ENCODE results near the gene INO80D. TPM values are rescaled to one million over a fixed set of nuclear protein-coding genes. Genes with fewer than 3 reads are reported as not detected.
"Not testable (repeated sequence)": the region's sequence is repeated elsewhere in the genome, so short reads cannot be mapped to it uniquely, and the experiment has no call there.

INO80D gene
- total RNA-seq, 6 experiments from 2014 or later = 5.2 to 9.0 (median 8.2) TPM

GRCh38 chr2:206080927-206081326 lies 5.0 kb downstream of the INO80D start:
- 80% methylated on average over 4 of the region's 4 CpGs for WGBS (ENCODE audit: insufficient coverage, low coverage, low lambda C conversion rate, missing lambda C conversion rate)
- ATAC-seq = no peak
- no peak for DNase-seq
- intact Hi-C loops (cut with DNase I) = loop anchor here in 1 of 2 donors (10.0 kb wide), 1 partner anchor 74 kb away; the partner anchor contains the start of genes EEF1B2 and NDUFS1
- TF ChIP-seq CTCF (IDR thresholded peaks at IDR 0.05) (no peak), POLR2A (IDR thresholded peaks at IDR 0.05) (no peak)
- H3K9me3 ChIP-seq = no peaks in the 10 kb centered on the region
- peaks cover 0 to 20% (median 7%) of the 10 kb centered on the region in 4 donors for H3K4me1 ChIP-seq
- no peak overlapping the region for H3K4me3 ChIP-seq
- no peak overlapping the region for H3K27ac ChIP-seq
- no peaks in the 10 kb centered on the region for H3K27me3 ChIP-seq
- no peaks in the 10 kb centered on the region for H3K36me3 ChIP-seq

- intact Hi-C loops (cut with DNase I) = loop anchor here in 1 of 2 donors (10.0 kb wide), 1 partner anchor 75 kb away; the partner anchor contains the start of genes EEF1B2 and NDUFS1
- Histone ChIP-seq H3K27ac (no peak overlapping the region), H3K36me3 (no peaks in the 10 kb centered on the region), H3K27me3 (no peaks in the 10 kb centered on the region), H3K4me1 (peaks cover 0 to 20% (median 7%) of the 10 kb centered on the region in 4 donors), H3K9me3 (no peaks in the 10 kb centered on the region), H3K4me3 (no peak overlapping the region)
- no peak for ATAC-seq
- DNase-seq = no peak
- TF ChIP-seq POLR2A (IDR thresholded peaks at IDR 0.05) (no peak), CTCF (IDR thresholded peaks at IDR 0.05) (no peak)
- 69% methylated on average over 8 of the region's 9 CpGs for WGBS (ENCODE audit: insufficient coverage, low coverage, low lambda C conversion rate, missing lambda C conversion rate)
These were observed 6.1 kb downstream of the INO80D start for GRCh38 chr2:206079699-206080465.

- 53% methylated on average over 4 of the region's 5 CpGs for WGBS (ENCODE audit: insufficient coverage, low coverage, low lambda C conversion rate, missing lambda C conversion rate)
- ATAC-seq = peak in 3 of 4 donors; percentile 62 to 68 (median 63)
These were observed 8.1 kb downstream of the INO80D start for GRCh38 chr2:206077879-206078278.

GRCh38 chr2:206075113-206075512 lies 10.9 kb downstream of the INO80D start:
- ATAC-seq (no peak), DNase-seq (no peak)
- H3K4me3 ChIP-seq = no peak overlapping the region
- TF ChIP-seq CTCF (IDR thresholded peaks at IDR 0.05) = no peak
- no peak for TF ChIP-seq POLR2A (IDR thresholded peaks at IDR 0.05)
- no peak overlapping the region for H3K27ac ChIP-seq
- H3K36me3 ChIP-seq = no peaks in the 10 kb centered on the region
- no peaks in the 10 kb centered on the region for H3K9me3 ChIP-seq
- H3K4me1 ChIP-seq = peaks cover 0 to 12% (median 2%) of the 10 kb centered on the region in 4 donors
- WGBS (ENCODE audit: insufficient coverage, low coverage, low lambda C conversion rate, missing lambda C conversion rate) = 88% methylated on average over 1 of the region's 1 CpG
- intact Hi-C loops (cut with DNase I) = no loop called here
- no peaks in the 10 kb centered on the region for H3K27me3 ChIP-seq

More at GRCh38 chr2:206077879-206078278, 8.1 kb downstream of the INO80D start:
- intact Hi-C loops (cut with DNase I); DNase-seq; H3K4me3 ChIP-seq; H3K36me3 ChIP-seq; H3K9me3 ChIP-seq; H3K27me3 ChIP-seq: not testable (repeated sequence)
- H3K4me1 ChIP-seq = peaks cover 0 to 12% (median 3%) of the 10 kb centered on the region in 4 donors
- H3K27ac ChIP-seq = peak overlapping the region in 2 of 3 donors; percentile 3 to 46

- WGBS (ENCODE audit: insufficient coverage, low coverage, low lambda C conversion rate, missing lambda C conversion rate) = 63% methylated on average over 1 of the region's 1 CpG
- Histone ChIP-seq H3K27ac (no peak overlapping the region), H3K4me3 (no peak overlapping the region), H3K4me1 (no peaks in the 10 kb centered on the region), H3K36me3 (no peaks in the 10 kb centered on the region), H3K9me3 (no peaks in the 10 kb centered on the region), H3K27me3 (no peaks in the 10 kb centered on the region)
- no peak for DNase-seq
- no peak for TF ChIP-seq CTCF (IDR thresholded peaks at IDR 0.05)
- no peak for TF ChIP-seq POLR2A (IDR thresholded peaks at IDR 0.05)
- peak in 2 of 4 donors; percentile 25 to 44 for ATAC-seq
- intact Hi-C loops (cut with DNase I) = no loop called here
These were observed 14.2 kb downstream of the INO80D start for GRCh38 chr2:206071807-206072206.
